ENCODE data around the gene NEGR1.
"Not testable (repeated sequence)": the region's sequence is repeated elsewhere in the genome, so short reads cannot be mapped to it uniquely, and the experiment has no call there.

The NEGR1 gene

GRCh38 chr1:72282271-72283021 is at the start of gene NEGR1:
TSS of gene NEGR1 (minus strand) at chr1:72282539.
- peak; percentile 93 for DNase-seq

DNA sequence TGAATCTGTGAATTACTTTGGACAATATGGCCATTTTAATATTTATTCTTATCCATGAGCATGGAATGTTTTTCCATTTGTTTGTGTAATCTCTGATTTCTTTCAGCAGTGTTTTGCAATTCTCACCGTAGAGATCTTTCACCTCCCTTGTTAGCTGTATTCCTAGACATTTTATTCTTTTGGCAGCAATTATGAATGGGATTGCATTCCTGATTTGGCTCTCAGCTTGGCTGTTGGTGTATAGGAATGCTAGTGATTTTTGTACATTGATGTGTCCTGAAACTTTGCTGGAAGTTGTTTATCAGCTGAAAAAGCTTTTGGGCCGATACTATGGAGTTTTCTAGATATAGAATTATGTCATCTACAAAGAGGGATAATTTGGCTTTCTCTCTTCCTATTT is 44.2 kb upstream of the NEGR1 start:
- no peak for DNase-seq

GRCh38 chr1:72324451-72324850 is 42.1 kb upstream of the NEGR1 start:
- DNase-seq, result no peak

DNA sequence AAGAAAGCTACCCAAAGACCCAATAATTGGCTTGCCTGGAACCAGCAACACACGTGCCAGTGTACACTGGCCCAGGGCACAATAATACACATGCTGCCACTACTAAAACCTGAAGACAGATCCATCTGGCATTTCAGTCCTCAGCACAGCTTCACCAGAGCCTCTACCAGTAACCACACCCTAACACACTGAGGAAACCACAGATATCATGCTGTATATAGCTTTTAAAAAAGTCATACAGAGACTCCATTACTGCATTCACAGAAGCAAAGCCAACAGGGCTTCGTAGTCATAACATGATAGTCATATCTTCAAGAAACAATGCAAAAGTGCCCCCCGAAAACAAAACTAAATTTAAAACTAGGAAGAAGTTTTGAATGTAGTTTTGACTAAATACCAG is 40.6 kb upstream of the NEGR1 start:
- DNase-seq, result no peak

DNA sequence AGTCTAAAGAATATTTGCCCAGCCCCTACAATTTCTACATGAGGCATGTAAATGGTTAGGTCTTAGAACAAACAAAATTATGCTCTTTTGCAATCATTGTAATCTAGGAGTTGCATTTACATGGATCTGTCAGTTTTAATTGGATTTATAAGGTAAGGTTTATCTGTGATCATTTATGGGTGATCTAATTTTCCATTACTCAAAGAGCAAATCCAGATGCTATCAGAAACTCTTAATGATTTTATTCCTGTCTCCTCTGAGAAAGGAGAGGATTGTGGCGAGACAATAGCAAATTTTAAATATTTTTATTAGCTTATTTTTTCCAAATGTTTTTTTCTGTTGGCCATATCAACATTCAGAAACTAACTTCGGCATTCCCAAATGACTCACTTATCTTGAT is 14.2 kb upstream of the NEGR1 start:
- no peak for DNase-seq

DNA sequence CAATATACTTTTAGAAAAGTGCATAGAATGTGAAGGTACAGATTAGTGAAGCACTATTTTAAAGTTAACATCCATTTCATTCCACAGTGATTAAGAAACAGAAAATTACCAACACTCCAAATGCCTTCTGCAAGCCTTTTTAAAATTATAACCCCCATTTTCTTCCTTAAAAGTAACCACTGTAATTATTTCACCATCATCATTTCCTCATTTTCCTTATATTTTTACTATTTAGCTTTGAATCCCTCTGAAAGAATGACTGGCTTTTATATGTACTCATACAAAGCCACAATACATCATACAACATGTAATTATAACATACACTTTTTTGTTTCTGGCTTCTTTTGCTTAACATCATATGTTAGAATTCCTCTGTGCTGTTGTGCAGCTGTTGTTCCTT is 6.5 kb upstream of the NEGR1 start:
- no peak for DNase-seq

- DNase-seq, result no peak
Measured at GRCh38 chr1:72286401-72286800, 4.1 kb upstream of the NEGR1 start.

DNA sequence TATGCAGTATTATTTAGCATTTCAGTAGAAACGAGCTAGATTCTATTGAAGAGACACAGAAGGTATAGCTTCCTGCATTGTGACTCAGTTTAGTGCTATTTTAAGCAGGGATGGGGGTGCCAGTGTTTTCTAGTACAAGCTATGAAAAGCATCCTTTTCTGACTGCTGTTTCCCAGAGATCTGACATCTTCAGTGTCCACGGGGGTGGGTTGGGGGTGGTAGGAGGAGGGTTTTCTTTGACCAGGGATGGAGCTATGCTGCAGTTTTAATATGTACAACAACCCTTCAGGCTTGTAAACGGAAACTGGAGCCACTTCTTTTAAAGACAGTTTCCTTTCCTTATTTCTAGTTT is 2.7 kb upstream of the NEGR1 start:
- DNase-seq, result no peak

DNA sequence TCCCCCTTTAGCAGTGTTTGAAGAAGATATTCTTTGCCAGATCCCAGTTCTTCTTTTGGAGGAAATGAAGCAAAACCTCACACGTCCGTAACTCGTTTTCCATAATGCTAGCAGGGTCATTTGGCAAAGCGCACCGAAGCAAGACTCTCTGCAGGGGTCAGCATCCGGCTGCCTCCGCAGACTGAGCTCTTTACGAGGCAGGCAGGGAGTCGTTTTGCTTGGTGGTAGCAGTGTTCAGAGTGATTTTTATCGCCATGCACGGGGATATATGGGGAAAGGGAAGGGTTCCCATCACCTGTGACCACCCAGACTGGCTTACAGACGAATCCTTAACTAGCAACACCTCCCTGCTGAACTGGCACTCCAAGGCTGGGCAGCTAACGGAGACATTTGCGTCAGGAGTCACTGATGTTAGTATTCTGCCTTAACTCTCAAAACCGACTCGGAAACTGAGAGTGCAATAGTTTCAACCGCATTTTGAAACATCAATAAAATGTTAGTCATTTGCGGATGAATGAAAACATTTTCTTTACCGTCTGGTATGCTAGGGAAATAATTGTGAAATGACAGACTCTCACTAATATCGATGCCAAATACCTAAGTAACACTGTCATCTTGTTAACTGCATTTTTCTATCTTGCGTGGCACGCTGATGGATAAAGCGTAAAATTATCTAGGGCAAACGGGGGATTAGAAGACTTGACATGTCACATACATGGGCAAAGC is 2.2 kb upstream of the NEGR1 start:
- DNase-seq, result peak; percentile 76

GRCh38 chr1:72284084-72284347 is 1.7 kb upstream of the NEGR1 start:
- peak; percentile 76 for DNase-seq

DNA sequence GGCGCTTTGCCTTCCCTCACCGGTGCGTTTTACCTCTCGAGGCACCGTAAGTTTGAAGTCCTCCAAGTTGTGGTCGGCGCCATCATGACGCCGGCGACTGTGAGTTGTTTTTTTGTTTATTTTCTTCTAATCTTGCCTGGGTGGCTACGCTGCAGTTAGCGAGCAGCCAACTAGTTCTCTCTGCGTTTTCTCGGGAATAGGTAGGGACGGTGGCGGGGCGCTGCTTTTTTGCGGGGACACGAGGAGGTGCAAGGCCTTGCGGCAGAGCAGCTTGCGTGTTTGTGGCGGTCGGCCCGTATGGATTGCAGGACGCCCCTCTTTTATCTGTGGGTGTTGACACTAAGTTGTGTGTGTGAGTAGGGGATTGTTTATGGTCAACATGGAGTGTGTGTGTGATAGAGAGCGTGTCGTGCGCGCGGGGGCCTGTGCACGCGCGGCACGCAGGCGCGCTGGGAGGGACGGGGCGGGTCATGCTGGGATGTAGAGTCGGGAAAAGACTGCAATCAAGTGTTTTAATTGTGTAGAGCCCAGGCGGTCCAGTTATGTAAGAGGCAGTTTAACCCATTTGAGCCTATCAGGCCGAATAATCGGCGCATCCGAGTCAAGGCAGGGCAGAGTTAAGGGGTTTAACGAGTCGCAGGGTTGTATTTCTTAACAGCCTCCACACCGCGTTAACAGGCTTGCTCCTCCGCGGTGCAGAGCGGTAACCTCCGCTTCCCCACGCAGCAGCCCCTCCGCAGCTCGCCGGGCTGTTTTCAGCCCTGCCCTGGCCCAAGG is 1.2 kb upstream of the NEGR1 start:
- DNase-seq, result peak; percentile 88

DNA sequence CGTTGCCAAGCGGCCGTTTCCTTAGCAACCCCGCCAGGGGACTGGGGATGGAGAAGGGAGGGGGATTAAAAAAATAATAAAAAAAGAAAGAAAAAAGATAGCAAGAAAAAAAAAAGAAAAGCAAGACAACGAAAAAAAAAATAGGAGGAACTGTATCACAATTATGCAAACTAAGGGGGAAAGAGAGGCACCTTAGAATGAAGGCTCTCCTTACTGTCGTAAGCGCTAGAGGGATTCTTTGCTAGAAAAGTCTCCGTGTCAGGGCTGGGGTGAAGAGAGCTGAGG is 625 bp upstream of the NEGR1 start:
- peak; percentile 82 for DNase-seq

DNA sequence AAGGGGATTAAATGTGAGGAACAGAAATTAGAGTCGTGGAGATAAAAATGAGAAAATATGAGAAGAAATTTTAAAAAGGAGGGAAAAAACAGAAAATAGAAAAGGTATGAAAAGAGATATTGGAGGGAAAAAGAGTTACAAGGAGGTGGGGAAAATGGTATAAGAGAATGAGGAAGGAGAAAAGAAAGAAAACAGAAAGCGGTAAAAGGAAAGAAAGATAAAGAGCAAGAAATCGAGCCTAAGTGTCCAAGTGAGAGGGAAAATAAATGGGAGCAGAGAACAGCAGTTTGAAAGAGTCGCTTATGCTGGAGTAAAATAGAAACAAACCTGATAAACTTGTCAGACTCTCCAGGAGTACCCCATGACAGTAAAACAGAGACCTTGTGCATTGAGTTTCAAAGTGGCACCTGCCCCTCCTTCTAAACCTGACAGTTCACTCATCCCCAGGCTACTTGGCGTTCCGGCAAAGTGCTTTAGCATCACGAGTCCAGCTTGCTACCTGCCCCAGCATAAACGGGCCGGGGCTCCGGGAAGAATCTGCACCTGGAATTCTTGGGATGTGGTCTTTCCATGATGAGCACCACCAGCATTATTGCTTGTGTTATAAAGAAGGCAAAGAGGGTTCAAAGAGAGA is 585 bp downstream of the NEGR1 start:
- peak; percentile 53 for DNase-seq

DNA sequence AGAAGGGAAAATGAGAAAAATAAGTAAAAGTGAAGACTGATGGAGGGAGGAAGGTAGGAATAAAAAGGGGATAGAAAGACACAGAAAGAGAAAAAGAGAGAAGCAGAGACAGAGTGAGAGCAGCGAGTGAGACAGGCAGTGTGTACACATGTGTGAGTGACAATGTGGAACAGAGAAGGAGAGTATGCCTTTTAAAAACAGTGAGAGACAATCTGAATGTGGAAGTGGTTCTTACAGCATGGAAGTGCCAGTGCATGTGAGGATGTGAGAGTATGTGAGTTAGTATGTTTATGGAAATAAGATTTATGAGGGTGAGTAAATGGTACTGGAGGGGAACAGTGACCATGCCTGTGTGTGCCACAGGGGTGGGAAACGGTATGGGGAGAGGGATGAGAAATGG is 1.2 kb downstream of the NEGR1 start:
- no peak for DNase-seq

DNA sequence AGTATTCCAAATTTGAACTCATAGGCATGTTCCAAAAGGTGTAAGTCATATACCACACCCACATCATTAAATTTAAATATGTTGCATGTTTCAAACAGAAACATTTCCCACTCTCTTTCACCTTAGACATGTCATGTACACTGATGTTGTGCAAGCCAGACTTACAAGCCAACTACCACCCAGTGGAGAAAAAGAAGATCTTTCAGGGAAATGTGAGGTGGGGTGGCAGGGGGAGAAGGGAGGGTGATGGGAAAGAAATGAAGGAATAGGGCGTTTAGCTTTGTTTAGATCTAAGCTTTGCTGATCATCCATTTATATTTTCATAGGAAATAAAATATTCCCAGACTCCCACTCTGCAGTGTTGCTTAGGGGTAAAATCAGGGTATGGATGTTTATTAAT is 1.6 kb downstream of the NEGR1 start:
- peak; percentile 54 for DNase-seq

- DNase-seq, result no peak
Measured at GRCh38 chr1:72280131-72280530, 2.2 kb downstream of the NEGR1 start.

DNA sequence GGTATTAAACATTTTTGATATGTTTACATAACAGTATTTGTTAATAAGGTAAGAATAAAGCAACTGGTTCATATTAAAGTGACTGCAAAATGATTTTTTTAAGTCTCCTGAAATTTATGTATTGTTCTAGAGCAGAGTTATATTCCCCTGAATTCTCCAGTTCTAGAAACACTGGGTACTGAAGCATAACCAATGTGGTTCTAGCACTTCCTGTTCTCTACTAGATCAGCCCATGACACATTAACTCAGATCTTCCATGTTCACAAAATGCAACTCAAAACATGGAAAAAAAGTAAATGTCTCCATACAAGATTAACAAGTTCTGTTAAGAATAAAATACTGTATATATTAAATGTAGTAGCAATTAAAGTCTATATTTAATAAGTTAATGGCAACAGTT is 3.9 kb downstream of the NEGR1 start:
- no peak for DNase-seq

GRCh38 chr1:72271555-72272085 is 10.7 kb downstream of the NEGR1 start:
- no peak for DNase-seq

DNA sequence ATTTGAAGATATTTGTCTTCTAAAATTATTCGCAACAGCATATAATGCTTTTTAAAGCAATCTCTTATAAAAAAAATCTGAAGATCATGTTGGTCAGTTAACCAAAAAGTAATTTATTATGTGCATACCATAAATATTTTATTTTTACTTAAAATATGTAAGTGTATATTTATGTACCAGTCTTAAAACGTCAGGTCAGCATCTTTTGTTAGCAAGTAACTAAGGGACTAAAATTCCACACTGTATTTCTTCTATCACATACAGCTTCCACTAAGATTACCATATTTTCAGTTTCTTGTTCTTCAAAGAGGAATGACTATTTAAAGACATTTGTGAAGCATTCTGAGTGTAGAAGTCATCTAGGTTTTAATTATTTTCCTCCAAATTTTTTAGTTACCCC is 19.6 kb downstream of the NEGR1 start:
- DNase-seq, result no peak

GRCh38 chr1:72253132-72253531 is 29.2 kb downstream of the NEGR1 start:
- DNase-seq, result no peak

- DNase-seq, result no peak
Measured at GRCh38 chr1:72241397-72241796, 40.9 kb downstream of the NEGR1 start.

DNA sequence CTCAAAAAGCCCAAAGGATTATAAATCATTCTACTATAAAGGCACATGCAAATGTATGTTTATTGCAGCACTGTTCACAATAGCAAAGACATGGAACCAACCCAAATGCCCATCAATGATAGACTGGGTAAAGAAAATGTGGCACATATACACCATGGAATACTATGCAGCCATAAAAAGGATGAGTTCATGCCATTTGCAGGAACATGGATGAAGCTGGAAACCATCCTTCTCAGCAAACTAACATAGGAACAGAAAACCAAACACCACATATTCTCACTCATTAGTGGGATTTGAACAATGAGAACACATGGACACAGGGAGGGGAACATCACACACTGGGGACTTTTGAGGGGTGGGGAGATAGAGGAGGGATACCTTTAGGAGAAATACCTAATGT is 46.4 kb downstream of the NEGR1 start:
- not testable (repeated sequence) for DNase-seq

DNA sequence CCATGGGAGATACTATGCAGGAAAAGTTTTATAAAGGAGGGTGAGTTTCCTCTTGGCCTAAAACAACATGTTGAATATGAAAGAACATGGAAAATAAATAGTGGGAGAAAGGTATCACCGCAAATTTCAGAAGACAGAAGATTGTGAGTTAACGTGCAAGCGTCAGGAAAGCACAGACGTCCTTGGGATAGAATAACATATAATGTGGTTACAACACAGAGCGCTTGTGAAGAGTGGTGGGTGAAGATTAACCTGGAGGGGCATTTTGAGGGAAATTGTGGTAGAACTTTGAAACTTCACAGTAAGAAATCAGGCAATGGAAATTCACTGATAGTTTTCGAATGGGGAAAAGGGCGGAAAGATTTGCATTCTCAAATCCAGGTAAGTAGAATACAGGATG is 47.3 kb downstream of the NEGR1 start:
- DNase-seq, result no peak

DNA sequence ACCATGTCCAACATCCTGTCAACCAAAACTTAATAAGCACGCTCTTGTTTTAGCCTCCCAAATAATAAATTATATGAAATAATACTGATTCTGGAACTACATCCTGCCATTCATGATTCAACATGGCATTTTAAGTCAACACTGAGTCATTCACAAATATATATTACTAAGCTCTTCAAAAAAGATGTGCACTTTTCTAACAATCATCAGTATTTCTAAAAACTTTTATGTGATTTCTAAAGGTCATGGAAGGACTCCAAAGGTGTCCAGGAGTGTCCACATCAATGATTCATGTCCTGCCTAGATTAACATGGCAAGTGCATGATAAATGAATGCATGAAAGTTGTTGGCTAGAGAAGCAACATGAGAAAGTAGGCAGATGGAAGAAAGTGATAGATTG is 51.6 kb downstream of the NEGR1 start:
- DNase-seq, result peak; percentile 84

All from NCI-H446 treated with DMSO at 0.1 percent for 48 hours (cell line).